COLO829 (cell line): ENCODE results near the gene RYR3.
A peak's percentile ranks its signal among the peaks of the same experiment; 100 is the strongest.

Experiments
- DNase-seq: peaks from one replicate; pipeline ENCODE4 v3.0.0; 2012; ENCODE audit warnings: low spot score

Gene RYR3

DNA sequence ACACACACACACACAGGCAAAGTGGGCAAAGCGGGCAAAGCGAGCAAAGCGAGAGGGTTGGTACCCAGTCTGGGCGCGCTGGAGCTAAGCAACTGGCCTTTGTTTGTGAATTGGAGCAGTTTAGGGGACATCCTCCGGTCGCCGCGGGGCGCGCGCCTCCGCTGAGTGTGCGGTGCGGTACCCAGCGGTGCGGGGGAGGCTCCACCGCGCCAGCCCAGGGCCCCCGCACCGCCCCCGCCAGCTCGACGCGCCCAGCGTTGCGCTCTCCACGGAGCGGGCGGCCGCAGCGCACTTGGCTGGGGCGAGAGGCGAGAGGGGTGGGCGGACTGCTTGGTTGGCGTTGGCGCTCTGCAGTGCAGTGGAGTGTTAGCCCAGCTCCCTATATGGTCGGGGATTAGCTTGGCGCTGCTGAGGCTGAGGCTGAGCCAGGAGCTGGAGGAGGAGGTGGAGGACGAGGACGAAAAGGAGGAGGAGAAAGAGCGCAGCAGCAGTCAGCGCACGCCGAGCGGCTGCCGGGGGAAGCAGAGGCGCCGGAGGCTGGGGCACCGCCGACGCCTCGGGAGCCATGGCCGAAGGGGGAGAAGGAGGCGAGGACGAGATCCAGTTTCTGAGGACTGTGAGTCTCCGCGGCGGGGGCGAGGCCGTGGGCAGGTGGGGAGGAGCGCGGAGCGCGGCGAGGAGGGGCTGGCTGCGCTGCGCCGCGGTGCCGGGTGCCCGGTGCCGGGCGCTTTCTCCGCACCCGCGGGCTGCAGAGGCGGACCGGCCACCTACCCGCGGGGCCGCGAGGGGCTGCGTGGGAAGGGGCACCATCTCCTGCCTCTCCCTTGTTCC lies at the start of gene RYR3:
Gene RYR3 (plus strand): TSS at position 487 of the 831 bp plus-strand sequence. CDS start 79 bp downstream, at position 566.
- no peak for DNase-seq

DNA sequence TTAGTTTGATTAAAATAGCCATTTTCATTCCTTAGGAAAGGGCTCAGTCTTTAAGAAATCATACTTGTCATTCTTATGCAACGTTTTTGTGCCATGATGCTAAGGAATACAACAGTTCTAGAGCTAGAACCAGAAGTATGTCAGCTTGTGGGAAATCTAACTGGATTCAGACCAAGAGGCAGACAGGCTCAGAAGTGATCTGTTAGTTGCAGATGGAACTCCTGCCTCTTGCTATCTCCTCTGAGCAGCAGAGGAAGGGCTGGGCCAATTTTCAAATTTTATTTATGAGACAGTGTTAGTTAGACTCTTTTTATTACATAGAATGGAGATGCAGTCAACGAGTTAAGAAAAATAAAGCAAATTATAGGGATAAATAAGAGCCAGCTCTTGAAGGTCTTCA lies 48.5 kb upstream of the RYR3 start:
- no peak for DNase-seq

DNA sequence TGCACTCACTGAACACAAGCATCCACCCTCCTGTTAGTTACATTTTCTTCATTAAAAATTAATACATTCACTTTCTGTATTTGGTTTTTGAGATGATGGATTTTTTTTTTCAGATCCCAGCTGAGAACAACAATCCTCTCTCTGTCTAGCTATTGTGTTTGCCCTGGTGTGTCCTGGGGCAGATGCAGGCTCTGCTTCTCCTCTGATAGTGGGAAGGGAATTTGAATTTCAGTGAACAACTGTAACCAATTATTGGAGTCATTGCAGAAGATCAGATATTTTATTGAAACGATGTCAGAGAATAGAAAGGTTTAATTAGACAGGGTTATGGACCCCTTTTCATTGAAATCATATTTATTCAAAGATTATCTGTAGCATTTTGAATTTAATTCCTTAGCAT lies 33.1 kb upstream of the RYR3 start:
- DNase-seq, result no peak

DNA sequence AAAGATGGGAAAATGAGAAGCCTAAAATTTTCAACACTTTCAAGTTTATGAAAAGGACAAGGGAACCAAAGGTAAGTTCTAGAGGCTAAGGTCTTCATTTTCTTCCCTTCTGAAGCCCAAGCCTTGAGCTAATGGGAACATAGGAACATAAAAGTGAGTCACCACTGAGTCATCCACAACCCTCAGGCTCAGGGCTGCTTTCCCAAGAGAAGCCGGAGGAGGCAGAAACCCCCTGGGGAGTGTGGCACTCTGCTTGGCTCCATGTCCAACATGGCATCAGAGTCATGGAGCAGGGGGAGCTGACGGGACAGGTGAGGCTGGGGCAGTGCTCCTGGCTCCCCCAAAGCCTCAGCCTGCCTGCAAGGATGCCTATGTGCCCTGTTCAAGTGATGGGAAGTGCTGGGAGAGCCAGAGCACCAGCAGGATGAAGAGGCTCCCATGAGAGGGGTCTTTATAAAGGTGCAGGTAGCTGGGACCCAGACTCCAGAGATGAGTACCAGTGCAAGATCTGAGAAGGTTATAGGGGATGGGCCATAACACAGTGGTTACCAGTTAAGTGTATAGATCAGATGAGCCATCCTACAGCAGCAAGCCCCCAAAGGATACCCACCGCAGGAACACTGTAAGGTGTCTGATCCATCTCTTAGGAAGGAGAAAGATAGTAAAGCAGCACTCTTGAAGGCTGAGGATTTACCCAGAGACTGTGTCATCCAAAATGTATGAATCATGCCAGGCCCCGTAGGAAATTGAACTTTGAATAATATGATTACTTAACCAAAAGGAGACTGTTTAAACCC lies 31.8 kb upstream of the RYR3 start:
- peak; percentile 32 for DNase-seq

DNA sequence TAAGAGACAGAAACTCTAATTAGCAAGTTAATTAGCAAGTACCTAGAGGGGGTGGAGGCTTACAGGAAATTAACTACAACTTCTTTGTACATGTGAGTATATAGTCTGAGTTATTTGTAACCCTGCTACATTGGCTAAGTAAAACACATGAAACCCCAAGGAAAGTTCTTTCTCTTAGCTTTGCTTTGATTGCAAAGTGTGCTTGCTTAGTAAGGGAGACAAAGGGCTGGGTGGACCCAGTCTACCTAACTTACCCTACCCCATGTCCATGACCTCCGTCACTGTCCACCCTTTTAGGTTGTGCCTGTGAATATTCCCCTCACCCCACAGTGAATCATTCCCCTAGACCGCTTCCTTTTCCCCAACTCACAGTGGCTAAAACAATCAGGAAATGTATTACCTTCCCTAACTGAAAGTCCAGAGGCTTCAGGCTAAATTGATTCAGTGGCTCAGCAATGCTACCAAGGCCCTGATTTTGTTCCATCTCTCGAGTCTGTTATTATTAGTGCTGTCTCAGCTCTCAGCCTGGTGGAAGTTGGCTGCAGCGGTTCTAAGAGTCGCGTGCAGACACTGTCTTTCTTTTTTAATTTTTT lies 31.1 kb upstream of the RYR3 start:
- DNase-seq, result no peak

DNA sequence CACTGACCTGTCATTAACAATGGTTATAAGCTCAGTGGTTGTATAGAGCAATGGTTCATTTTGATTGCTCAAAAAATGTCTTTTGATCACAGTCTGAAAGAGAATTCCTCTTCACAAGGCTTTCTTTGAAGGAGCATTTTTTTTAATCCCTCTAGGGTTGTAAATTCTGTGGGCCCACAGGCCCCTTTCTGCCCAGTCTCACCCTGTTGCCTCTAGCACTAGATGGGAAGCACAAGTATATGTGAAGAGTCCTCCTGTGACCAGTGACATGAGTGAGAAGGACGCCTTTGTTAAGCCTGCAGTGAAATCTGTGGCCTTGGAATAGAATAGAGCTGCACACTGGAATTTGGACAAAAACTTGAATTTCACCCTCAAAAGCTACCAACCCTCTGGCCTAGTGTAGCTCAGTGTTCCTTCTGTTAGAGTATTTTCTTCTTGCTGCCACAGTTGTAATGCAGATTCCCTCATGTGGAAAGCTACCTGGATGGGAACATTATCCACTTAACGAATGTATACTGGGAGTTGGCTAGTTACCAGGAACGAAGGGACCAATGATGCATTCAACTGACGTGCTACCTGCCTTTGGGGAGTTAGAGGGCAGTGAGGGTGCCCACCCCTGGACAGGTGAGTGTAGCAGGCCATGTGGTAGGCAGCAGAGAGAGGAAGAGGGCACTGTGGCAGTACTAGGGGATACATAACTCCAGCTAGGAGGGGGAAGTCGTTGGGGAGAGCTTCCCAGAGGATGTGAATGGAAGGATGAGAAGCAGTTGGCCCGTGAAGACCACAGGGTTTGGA lies 28.3 kb upstream of the RYR3 start:
- DNase-seq, result no peak

DNA sequence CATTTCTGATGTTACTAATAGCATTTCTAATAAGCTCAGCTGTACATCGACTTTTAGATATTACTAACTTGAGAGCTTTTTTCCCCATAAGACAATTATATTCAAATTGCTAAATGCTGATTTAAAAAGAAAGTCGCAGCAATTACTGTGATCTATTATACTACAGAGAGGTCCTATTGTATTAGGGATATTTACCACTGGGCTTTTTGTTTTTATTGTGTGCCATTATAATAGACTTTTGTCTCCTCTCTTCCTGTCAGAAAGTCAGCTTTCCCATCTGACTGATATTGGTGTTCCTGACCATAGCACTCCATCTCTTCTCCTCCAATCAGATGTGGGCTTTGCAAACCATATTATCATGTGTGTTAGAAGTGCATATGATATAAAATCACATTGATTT lies 27.2 kb upstream of the RYR3 start:
- DNase-seq, result no peak

DNA sequence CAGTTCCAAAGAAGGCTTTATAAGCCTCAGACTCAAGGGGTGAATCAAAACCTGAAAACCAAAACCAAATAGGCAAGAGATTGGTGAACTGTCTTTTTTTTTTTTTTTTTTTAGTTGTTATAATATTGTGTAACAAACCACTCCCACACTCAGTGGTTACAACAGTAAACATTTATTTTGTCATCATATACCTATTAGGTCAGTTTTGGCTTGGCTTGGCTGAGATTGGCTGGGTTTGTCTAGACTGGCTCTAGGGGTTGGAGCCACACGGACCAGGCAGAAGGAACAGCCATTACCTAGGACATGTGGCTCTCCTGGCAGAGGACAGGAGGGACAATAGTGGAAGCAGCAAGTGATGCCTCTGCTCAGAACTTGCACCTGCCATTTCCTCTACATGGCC lies 26.4 kb upstream of the RYR3 start:
- no peak for DNase-seq

DNA sequence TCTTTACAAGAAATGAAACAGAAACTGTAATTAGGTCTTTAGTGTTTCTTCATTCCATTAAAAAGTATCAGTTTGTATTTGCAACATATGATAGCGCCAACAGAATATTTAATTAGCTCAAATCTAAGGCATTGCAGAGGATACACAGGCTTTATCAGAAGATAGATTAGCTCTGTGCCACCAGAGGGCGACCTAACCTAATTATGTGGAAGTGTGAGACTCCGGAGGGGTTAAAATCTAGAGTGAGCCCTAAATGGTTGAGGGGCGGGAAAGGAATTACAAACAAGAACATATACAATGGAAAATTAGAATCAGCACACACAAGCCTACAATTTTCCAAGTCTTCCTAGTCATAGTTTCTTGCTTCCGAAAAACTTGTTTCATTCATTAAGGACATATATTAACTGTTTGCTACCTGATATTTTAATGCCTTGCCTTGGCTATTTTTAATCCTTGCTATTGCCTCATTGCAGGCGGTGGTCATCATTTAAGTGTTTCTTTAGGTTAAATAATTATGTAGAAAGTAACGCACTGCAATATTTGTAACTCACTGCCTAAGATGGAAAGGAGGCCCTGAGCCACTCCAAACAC lies 18.0 kb upstream of the RYR3 start:
- no peak for DNase-seq

DNA sequence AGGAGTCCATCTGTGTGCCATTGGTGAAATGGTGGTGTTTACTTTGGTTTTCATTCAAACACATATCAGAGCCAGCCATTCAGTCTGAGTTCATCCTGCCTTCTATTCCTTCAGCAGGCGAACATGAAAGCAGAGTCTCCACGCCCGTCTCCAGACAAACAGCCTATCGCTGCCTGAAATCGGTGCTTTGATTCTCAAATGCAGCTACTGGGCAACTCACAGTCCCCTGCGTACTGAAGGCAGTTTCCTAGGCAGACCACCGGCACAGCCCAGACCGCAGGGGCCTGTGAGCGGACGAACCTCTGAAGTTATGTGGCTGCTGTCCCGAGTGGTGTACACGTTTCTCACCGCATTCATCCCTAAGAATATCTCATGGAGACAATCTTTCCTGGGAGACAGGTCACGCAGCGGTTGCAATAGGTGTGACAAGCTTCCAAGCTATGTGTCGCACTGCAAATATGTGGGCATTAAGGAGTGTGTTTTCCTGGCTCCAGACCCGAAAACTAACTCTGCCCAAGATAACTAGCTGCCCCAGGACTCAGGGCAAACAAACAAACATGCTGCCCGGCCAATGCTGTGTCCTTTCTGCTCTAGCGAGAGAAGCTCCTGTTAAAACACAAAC lies 16.9 kb upstream of the RYR3 start:
- no peak for DNase-seq

DNA sequence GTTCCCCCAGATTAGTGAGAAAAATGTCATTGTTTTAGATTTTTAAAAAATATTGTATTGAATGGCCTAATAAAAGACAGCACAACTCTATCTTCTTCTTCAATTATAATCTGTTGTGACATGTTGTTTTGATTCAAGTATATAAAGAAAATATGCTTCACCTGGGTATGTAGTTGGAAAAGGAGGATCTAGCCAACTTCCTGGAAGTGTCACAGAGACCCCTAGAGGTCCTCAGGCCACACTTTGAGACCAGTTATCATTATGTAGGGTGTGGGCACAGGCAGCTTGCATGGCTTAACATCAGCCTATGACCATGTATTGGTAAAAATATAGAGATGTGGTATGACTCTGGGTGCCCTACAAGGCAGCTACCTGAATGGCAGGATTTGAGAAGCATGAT lies 14.7 kb upstream of the RYR3 start:
- no peak for DNase-seq

DNA sequence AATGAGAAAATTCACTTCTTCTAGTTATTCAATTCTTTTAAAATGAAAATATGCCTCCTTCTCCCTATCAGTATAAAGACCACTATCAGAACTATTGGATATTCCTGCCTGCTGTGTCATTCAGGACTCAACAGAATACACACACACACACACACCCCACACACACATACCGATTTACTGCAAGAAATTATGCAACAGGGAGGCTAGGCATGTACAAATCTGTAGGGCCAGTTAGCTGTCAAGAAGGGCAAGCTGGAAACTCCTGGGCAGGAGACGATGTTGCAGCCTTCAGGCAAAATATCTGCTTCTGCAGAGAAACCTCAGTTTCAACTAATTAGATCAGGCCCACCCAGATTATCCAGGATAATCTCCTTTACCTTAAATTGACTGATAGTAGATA lies 13.9 kb upstream of the RYR3 start:
- no peak for DNase-seq

DNA sequence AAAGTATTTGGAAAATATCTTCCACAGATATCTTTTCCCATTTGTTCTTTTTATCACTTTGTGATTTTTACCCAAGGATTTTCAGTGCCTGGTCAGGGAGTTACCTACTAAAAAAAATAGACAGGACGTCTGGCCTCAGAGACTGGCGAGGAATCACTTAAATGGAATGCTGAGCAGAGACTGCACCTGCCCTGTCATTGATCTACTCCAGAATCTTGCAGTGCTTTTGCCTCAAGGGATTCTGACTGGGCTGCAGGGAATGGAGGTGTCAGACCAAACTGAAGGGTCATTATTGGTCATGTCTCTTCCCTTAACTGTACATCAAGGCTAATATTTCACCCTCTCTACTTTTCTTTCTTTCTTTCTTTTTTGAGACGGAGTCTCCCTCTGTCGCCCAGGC lies 12.1 kb upstream of the RYR3 start:
- DNase-seq, result no peak

DNA sequence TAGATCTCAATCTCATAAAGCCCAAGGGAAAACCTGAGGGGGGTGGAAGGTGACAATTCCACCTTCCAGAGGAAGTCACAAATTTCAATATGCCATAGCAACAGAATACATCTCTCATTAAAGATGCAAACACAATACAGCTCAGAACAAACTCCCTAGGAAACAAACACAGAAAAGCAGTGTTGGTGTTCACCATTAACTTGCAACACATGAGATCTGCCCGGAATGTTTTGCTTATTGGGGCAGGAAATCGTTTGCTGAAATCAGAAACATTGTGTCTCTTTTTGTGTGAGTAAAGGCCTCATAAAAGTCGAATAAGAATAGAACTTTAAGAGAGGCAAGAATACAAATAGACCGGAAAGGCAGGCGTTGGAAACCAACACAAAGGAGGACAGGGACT lies 5.8 kb upstream of the RYR3 start:
- DNase-seq, result no peak

DNA sequence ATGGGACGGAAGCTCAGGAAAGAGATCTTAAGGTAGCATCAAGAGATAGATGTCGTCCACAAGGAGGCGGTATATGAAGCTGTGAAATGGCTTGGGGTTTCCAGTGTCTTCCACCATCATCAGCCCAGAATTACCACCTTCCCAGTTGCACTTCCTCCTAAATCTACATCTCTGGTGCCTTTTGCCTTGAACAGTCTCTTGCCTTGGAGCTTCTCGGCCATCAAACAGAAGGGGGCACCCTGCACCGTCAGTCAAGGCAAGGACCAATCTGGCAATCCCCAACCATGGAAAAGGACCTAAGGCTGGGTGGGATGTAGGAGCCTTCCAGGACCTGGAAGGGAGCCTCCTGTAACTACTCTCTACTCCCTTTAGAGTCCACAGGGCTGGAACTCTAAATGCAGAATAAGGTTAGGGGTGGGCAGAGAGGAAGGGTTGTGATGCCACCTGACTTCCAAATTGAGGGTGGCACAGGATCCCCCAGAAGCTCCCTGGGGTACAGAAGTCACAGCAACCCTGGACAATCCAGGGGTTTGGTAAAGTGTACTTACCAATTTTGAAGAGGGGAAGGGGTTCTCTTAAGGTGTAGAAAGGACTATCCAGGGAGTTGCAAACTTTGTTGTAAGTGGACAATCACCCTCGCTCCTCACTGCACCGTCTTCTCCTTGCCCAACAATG lies 1.0 kb upstream of the RYR3 start:
- no peak for DNase-seq

DNA sequence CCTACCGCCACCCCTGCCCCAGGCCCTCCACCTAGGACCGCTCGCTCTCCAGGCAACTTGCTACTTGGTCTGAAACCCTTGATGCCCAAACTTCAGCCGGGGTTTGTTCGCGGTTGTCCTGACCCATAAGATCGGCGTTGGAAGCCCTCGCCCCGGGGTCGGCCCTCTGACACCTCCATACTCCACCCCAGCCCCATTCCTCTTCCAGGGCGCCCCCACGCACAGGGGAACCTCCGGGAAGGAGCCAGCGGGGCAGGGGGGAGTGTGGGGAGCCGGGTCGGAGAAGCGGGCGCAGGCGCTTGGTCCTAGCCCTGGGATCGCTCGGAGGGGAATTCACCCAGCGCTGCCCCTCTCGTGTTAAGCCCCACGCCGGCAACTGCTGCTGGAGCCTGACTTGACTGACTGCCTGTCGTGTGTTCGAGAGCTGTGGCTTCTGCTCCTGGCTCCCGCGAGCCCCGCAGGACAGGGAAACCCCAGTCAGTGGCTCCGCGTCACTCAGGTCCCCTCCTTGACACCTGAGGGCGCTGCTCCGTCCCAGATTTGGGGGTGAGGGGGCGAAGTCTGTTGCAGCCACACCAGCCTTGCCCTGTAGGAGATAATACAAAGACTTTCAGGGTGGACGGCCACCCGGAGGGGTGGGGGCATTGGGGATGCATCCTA lies 675 bp downstream of the RYR3 start:
- no peak for DNase-seq

DNA sequence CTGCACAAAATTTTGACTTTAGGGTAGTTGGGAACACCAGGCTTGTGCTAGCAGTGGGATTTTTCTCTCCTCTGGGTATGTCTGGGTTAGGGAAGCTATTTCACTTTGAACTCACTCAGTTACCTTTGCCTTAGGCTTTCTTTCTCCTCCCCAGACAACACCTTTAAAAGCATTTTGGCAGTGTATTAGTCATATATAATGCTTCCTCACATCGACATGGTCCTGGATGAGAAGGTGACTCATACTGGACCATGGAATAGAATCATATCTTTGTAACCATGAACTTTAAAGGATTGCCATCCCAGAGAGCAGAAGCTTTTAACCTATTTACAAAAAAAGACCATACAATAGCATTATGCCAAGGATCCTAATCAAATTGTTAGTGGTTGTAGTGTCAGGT lies 2.7 kb downstream of the RYR3 start:
- DNase-seq, result peak; percentile 13

DNA sequence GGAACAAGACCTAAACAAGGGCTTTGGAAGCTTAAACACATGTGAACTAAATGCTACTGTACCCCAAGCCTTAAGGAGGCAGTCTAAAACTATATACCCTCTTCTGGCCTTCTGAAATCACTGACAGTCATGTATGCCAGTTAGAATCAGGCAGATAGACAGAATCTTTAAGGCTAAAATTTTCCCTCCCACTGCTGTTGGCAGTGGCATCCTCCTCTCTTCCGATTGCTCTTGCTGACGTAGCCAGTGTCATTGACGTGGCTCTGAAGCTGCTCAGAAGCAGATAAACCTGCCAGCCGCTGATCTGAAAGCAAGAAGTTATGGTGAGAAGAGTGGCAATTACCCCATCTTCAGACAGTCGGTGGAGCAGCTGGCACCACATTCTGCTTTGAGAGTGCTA lies 3.3 kb downstream of the RYR3 start:
- DNase-seq, result no peak

DNA sequence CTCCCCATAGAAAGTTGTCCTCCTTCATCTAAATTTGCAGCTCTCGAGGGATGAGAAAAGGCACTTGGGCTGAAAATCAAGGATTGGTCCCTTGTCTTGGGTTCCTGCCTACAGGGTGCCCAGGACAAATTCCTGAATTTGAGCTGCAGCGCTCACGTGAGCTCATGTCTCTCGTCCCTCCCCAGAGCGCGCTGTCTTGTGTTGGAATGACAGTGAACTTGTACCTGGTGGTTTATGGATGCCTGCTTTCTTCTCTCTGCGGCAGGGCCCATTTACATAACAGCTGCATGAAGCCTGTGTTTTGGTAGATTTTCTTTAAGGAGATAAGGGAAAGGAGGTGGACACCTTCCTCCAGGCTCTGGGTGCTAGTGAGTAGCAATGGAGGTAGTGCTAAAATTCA lies 4.3 kb downstream of the RYR3 start:
- DNase-seq, result no peak

DNA sequence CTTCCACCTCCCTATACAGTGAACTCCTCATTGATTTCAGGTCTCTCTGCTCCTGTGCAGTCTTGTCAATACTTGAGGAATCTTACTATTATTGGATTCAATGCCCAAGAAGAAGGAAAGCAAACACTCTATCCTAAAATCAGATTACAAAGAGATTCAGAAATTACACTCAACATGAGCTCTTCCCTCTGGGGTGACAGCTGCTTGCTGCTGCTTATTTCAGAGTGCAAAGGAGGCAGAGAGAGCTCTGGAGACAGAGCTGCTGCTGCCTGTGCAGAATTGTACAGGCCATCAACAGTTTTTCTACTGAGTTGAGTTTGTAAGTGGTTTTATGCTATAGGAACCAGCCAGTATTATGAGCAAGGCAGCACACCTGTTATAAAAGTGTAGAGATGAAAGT lies 7.1 kb downstream of the RYR3 start:
- no peak for DNase-seq
